ENCODE measurements around the gene GNAI3.

Gene GNAI3

DNA sequence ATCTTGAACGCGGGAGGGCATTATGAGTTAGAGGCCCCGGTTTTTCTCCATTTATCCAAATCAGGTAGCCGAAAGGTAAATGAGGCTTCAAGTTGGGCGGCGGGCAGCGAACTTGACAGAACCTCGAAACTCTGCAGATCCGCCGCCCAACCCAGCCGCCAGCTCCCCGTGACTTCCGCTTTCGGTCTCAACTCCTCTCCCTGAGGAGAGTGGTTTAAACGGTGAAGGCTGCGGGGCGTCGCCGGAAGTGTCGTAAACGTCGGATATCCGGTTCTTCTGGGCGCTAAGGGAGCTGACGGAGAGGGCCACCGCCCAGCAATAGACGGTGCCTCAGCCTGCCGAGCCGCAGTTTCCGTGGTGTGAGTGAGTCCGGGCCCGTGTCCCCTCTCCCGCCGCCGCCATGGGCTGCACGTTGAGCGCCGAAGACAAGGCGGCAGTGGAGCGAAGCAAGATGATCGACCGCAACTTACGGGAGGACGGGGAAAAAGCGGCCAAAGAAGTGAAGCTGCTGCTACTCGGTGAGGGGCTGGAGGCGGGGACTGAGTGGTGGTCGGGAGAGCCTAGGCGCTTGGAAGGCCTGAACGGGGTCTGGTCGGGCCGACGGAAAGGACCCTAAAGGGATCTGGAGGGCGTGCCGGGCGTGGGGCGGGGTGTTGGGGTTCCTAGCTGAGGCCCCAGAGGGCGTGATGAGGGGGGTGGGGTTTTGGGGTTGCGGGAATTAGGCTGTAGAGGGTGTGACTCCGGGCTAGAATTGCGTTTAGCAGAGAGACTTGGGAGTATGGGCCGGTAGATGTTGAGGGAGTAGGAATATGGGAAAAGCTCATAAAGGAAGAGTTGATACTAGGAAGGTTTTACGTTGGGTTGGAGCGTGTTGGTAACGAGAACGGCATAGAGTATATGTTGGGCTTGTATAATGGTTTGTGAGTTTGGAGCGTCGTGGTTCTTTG, at the start of gene GNAI3:
Gene GNAI3 (plus strand): TSS at position 295 of the 947 bp plus-strand sequence. CDS start 106 bp downstream, at position 401.
- TF ChIP-seq, protein P1, sequence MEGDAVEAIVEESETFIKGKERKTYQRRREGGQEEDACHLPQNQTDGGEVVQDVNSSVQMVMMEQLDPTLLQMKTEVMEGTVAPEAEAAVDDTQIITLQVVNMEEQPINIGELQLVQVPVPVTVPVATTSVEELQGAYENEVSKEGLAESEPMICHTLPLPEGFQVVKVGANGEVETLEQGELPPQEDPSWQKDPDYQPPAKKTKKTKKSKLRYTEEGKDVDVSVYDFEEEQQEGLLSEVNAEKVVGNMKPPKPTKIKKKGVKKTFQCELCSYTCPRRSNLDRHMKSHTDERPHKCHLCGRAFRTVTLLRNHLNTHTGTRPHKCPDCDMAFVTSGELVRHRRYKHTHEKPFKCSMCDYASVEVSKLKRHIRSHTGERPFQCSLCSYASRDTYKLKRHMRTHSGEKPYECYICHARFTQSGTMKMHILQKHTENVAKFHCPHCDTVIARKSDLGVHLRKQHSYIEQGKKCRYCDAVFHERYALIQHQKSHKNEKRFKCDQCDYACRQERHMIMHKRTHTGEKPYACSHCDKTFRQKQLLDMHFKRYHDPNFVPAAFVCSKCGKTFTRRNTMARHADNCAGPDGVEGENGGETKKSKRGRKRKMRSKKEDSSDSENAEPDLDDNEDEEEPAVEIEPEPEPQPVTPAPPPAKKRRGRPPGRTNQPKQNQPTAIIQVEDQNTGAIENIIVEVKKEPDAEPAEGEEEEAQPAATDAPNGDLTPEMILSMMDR (IDR thresholded peaks at IDR 0.05; ENCODE audit: insufficient read depth, missing control alignments), result no peak
- FAIRE-seq, result no peak

DNA sequence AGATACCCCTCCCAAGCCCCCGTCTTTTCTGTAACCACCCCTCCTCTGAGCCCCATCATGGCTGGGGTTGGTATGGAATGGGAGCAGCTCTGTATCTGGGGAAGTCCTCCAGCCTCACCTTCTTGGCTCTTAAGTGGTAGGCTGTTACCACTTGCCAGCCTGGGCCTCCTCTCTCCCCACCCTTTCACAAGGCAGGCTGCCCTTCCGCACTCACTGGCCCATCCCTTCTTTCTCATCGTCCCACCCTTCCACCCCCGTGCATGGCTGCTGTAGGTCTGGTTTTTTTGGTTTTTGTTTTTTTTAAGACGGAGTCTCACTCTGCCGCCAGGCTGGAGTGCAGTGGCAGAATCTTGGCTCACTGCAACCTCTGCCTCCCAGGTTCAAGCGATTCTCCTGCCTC, 49.3 kb upstream of the GNAI3 start:
- DNase-seq (ENCODE audit: insufficient read length, low spot score) (no peak), FAIRE-seq (no peak)
- TF ChIP-seq, protein P1 (IDR thresholded peaks at IDR 0.05; ENCODE audit: insufficient read depth, missing control alignments), result no peak

More for the DNA sequence above, at the start of gene GNAI3:
- peak; percentile 74 for DNase-seq (ENCODE audit: insufficient read length, low spot score)

DNA sequence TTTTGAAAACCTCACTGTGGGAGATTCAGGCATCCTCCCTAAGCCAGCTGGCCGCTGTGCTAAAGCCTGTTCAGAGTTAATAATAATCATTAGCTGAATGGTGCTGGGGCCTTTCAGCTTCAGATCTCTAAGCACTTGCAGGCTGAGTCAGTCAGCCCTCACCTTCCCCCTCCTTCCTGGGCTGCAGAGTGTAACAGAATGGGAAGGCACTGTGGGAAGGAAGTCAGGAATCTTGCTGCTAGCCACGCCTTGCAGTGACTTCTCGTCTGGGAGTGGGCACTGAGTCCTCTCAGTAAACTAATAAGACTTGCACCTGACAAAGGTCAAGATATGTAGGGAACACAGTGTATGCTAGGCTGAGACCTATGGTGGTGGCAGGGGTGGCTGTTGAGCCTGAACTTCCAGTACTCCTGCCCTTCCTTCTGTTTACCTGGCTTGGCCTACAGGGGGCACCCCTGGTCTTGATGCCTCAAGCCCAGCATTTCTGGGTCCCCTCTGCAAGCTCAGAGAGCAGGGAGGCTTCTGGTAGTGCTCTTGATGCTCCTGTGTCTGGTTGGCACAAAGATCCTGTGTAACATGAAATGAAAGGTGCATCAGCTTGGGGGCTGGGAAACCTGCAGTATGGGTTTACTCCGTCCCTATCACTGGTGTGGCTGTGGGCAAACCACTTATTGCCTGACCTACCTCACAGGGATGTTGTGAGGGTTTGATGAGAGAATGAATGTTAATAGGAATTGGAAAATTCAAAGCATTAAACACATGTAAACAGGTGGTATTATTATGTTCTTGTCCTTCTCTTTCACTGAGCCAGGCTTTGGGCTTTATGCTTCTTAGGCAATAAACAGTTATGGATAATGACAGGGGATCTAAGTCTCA, 48.5 kb upstream of the GNAI3 start:
- no peak for FAIRE-seq
- TF ChIP-seq, protein P1 (IDR thresholded peaks at IDR 0.05; ENCODE audit: insufficient read depth, missing control alignments), result peak; percentile 29
- no peak for DNase-seq (ENCODE audit: insufficient read length, low spot score)

DNA sequence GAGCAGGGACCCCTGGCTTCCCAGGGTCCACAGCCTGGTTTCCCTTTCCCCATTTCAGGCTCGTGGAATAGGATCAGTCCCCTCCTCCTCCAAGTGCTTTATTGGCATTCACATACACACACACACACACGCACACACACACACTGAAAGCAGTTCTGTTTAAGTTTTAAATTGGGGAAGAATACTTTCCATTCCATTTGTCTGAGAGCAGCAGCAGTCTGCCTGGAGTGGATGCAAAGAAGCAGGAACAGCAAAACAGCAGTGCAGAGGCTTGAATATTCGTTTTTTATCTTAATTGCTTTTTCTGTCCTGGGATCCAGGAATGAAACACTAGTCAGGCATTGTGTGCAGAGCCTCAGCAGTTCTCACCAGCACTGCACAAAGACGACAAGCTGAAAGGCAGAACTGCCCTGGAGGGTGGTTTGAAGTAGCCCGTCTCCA, 47.5 kb upstream of the GNAI3 start:
- no peak for DNase-seq (ENCODE audit: insufficient read length, low spot score)
- no peak for FAIRE-seq
- TF ChIP-seq, protein P1 (IDR thresholded peaks at IDR 0.05; ENCODE audit: insufficient read depth, missing control alignments), result no peak

DNA sequence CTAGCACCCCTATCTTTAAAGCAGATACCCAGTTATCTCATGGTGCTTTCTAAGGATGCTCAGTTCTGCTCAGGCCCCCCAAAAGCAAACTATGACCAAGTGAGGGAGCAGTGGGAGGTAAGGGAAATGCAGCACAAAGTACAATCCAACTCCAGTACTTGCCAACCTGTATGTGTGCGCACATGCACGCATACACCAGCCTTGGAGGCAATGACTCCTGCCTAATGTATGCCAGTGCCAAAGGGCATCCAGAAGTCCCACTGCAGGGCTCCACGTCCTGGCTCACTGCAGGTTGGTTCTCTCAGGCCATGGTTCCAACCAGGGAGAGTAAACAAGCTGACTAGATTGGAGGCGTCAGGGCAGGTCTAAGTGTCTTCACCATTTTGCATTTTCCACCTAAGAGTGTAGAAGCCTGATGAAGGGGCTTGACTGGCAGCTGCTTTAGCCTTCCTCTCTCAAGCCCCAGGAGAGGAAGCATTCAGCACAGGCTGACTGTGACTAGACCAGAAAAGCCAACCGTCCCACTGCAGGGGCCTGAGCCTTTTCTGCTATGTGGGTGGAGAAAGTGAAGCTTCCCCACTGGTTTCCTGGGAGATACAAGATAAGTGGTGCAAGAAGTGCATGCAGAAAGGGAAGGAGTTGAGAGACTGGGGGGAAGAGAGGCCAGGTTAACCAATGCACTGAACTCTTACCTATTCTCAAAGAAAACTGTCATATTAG, 46.6 kb upstream of the GNAI3 start:
- DNase-seq (ENCODE audit: insufficient read length, low spot score), result no peak
- TF ChIP-seq, protein P1 (IDR thresholded peaks at IDR 0.05; ENCODE audit: insufficient read depth, missing control alignments), result no peak
- FAIRE-seq, result no peak

DNA sequence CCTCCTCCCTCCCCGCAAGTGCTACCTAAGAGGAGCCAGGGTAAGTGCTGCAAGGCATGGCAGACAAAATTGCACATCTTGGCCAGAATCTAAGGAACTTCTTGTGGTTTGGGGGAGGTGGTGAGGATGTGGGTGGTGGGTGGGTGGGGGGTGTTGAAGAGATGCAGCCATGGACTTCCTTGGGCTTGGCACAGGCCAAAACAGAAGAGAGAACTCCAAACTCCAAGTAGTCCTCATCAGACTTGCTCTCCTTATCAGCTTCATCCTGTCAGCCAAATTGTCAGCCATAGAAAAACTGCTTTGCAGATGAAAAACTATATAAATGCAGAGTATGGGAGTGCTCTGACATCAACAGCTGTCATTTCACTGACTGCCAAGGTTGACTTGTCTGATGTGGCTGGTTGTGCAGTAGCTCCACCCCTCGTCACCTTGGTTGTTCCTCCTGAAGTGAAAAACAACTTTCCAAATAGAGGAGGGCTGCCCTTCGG, 46.0 kb upstream of the GNAI3 start:
- DNase-seq (ENCODE audit: insufficient read length, low spot score), result no peak
- TF ChIP-seq, protein P1 (IDR thresholded peaks at IDR 0.05; ENCODE audit: insufficient read depth, missing control alignments), result no peak
- FAIRE-seq, result no peak

All from D721Med (cell line).